CD4-positive, alpha-beta T cell (primary cell): ENCODE results near the gene RAD51B. TPM values are rescaled to one million over a fixed set of nuclear protein-coding genes. Genes with fewer than 3 reads are reported as not detected.

Source experiments
- ATAC-seq: fragments of 200-7000 bp; cut with Tn5 transposase; one replicate; pipeline ENCODE4 v1.10.0; 2022; ENCODE audit warnings: mild to moderate bottlenecking; ENCODE audit not compliant: poor library complexity
- CTCF ChIA-PET: fragments of 350-600 bp; sonication (Branson Sonifier 250); formaldehyde crosslinking; loops from one replicate; lab custom pipeline; 2021; ENCODE audit warnings: antibody characterized with exemption, inconsistent platforms; lab: Charles Lee
- POLR2A ChIA-PET: fragments of 350-600 bp; sonication (Branson Sonifier 250); formaldehyde crosslinking; loops from one replicate; lab custom pipeline; 2021; ENCODE audit warnings: antibody characterized with exemption, inconsistent platforms; lab: Charles Lee
- DNase-seq, 14 experiments: peaks; one replicate each; pipeline ENCODE4 v3.0.0-alpha.2; 2013 to 2020; ENCODE audit warnings: mixed read lengths in 2 of 14
- H3K27ac ChIP-seq, 2 donors: one replicate each; pipeline versions ENCODE4 v1.5.1 to v1.7.0; 2013; ENCODE audit warnings: low read length in 2 of 2, low read depth in 1 of 2, mild to moderate bottlenecking in 1 of 2
- H3K27me3 ChIP-seq, 2 experiments: 1 replicate in 1 of 2; 2 replicates in 1 of 2; pipeline versions ENCODE4 v1.6.1 to v1.7.0; 2013; ENCODE audit warnings: low read length in 2 of 2, control low read depth in 1 of 2, mild to moderate bottlenecking in 1 of 2, moderate library complexity in 1 of 2; ENCODE audit not compliant: insufficient read depth in 2 of 2, control insufficient read depth in 1 of 2
- H3K36me3 ChIP-seq: one replicate; pipeline ENCODE4 v1.6.1; 2013; ENCODE audit warnings: low read length, control low read depth; ENCODE audit not compliant: insufficient read depth
- H3K4me1 ChIP-seq: one replicate; pipeline ENCODE4 v1.6.1; 2013; ENCODE audit warnings: low read length, control low read depth; ENCODE audit not compliant: insufficient read depth
- H3K4me3 ChIP-seq: one replicate; pipeline ENCODE4 v1.5.1; 2013; ENCODE audit warnings: mild to moderate bottlenecking, low read length, moderate library complexity
- H3K9me3 ChIP-seq, 2 experiments: 1 replicate in 1 of 2; 2 replicates in 1 of 2; pipeline versions ENCODE4 v1.6.1 to v1.7.0; 2013; ENCODE audit warnings: low read length in 2 of 2, mild to moderate bottlenecking in 2 of 2, control low read depth in 1 of 2, moderate library complexity in 1 of 2; ENCODE audit not compliant: control insufficient read depth in 1 of 2, insufficient read depth in 1 of 2
- H3K27ac Mint-ChIP-seq: one replicate; pipeline ENCODE4 v1.8.0; 2020; ENCODE audit warnings: mixed read lengths
- H3K27me3 Mint-ChIP-seq: one replicate; pipeline ENCODE4 v1.8.0; 2021; ENCODE audit warnings: mixed read lengths
- H3K36me3 Mint-ChIP-seq: one replicate; pipeline ENCODE4 v1.8.0; 2021; ENCODE audit warnings: low read depth, mixed read lengths
- H3K4me1 Mint-ChIP-seq: one replicate; pipeline ENCODE4 v1.8.0; 2021; ENCODE audit warnings: low read depth, mixed read lengths
- H3K4me3 Mint-ChIP-seq: one replicate; pipeline ENCODE4 v1.8.0; 2020; ENCODE audit warnings: mild to moderate bottlenecking, mixed read lengths
- H3K9me3 Mint-ChIP-seq: one replicate; pipeline ENCODE4 v1.8.0; 2020; ENCODE audit warnings: mixed read lengths
- CTCF ChIP-seq: fragments of 200-600 bp; IDR thresholded peaks from one replicate; pipeline ENCODE4 v1.8.0; 2022; ENCODE audit warnings: antibody characterized with exemption, mild to moderate bottlenecking
- intact Hi-C, 2 experiments: fragments of 100-400 bp; cut with DNase I in 1 of 2; cut with micrococcal nuclease in 1 of 2; formaldehyde crosslinking; loops; one replicate each; pipeline versions ENCODE4 v1.15.1 to v1.9.0; 2023 to 2025; cut with DNase I, micrococcal nuclease
- total RNA-seq, 174 experiments: library from RNA in 2 of 174; stranded (reverse) in 2 of 174; gene quantifications; one replicate each; pipeline ENCODE4 v1.2.3 and lab custom pipeline; 2021 to 2026

The RAD51B gene
- total RNA-seq, 2 experiments from 2014 or later, result 18.4 to 20.0 TPM

DNA sequence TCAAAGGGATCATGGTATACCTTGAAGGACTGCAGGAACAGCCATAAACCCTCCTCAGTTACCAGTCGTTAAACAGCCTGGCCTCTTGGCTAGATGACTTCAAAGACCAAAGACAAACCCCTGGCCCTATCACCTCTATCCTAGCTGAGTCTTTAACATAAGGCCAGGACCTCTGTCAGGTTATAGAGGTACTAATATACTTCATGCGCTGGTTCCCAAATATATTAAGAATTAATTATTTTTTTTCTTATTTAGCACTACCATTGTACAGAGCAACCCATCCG lies 459.8 kb downstream of the RAD51B start:
- CTCF ChIA-PET, result no interaction called here
- no peak overlapping the region for H3K4me3 Mint-ChIP-seq
- no peak for ATAC-seq

DNA sequence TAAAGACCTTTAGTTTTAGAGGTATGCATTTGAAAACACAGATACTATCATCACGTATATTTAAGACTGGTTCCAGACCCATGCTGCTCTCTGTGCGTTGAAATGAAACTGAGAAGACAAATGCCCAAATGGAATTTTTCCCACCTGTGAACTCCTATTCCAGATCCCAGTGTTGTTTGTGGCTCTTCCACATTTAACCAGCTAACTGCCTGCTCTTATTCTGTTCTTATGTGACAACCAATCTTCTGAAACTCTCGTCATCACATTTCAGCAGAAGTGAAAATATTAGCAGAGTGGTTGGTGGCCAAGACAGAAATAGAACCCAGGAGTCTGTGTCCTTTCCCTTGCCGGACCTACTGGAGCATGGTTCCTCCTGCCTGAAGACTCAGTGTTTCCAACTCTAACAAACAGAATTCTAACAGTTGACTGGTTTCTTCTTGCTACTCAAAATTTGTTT lies 460.2 kb downstream of the RAD51B start:
- Mint-ChIP-seq H3K27ac (peak overlapping the region; percentile 99), H3K4me3 (no peak overlapping the region), H3K9me3 (no peaks in the 10 kb centered on the region), H3K4me1 (peaks cover 76% of the 10 kb centered on the region), H3K27me3 (no peaks in the 10 kb centered on the region), H3K36me3 (no peaks in the 10 kb centered on the region)
- Histone ChIP-seq H3K27ac (no peak overlapping the region), H3K9me3 (no peaks in the 10 kb centered on the region), H3K27me3 (no peaks in the 10 kb centered on the region), H3K36me3 (no peaks in the 10 kb centered on the region), H3K4me1 (peaks cover 50% of the 10 kb centered on the region), H3K4me3 (no peak overlapping the region)
- CTCF ChIA-PET, result no interaction called here
- DNase-seq (no peak), ATAC-seq (no peak)
- no peak for TF ChIP-seq CTCF
- POLR2A ChIA-PET, result interaction anchor here (1.1 kb wide), 1 partner anchor 9 kb away, joined by 4 read pairs; no protein-coding TSS in a partner anchor
- intact Hi-C loops, result loop anchor here in 1 of 2 experiments (5.0 to 10.0 kb wide), 3 partner anchors 33 to 505 kb away; no protein-coding TSS in a partner anchor

More for the DNA sequence above, 459.8 kb downstream of the RAD51B start:
- Histone ChIP-seq H3K27me3 (no peaks in the 10 kb centered on the region), H3K36me3 (no peaks in the 10 kb centered on the region), H3K4me3 (no peak overlapping the region), H3K27ac (no peak overlapping the region), H3K9me3 (no peaks in the 10 kb centered on the region), H3K4me1 (peaks cover 46% of the 10 kb centered on the region)
- Mint-ChIP-seq H3K27me3 (no peaks in the 10 kb centered on the region), H3K27ac (no peak overlapping the region), H3K9me3 (no peaks in the 10 kb centered on the region), H3K4me1 (peaks cover 76% of the 10 kb centered on the region), H3K36me3 (no peaks in the 10 kb centered on the region)
- POLR2A ChIA-PET, result interaction anchor here (1.0 to 1.1 kb wide), 2 partner anchors 9 to 12 kb away, joined by 3 to 4 read pairs; no protein-coding TSS in a partner anchor
- intact Hi-C loops, result no loop called here
- no peak for TF ChIP-seq CTCF
- DNase-seq, result no peak

DNA sequence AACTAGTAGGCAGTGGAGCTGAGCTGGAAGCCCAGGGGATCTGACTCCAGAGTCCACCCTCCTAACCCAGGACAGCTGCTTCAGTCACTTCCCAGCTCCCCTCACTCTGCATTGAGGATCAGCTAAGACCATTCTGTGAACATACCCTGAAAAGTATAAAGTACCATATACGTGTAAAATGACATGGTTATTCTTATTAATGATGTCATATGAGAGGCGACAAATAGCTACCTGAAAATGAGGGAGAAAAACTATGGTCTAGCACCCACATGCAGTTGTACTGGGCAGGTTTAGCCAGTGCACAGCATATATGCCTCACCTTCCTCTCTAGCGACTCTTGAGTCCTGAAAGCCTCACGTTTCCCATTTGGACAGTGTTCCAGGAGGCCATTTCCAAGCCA lies 461.9 kb downstream of the RAD51B start:
- Histone ChIP-seq H3K36me3 (no peaks in the 10 kb centered on the region), H3K9me3 (no peaks in the 10 kb centered on the region), H3K4me3 (no peak overlapping the region), H3K27me3 (no peaks in the 10 kb centered on the region), H3K4me1 (peaks cover 57% of the 10 kb centered on the region), H3K27ac (peak overlapping the region in 1 of 2 donors; percentile 88)
- no peaks in the 10 kb centered on the region for H3K36me3 Mint-ChIP-seq
- H3K27me3 Mint-ChIP-seq, result no peaks in the 10 kb centered on the region
- no peak for TF ChIP-seq CTCF
- no peak overlapping the region for H3K4me3 Mint-ChIP-seq
- DNase-seq, result no peak
- peaks cover 76% of the 10 kb centered on the region for H3K4me1 Mint-ChIP-seq
- no peak for ATAC-seq
- peak overlapping the region; percentile 99 for H3K27ac Mint-ChIP-seq
- H3K9me3 Mint-ChIP-seq, result no peaks in the 10 kb centered on the region
- intact Hi-C loops, result loop anchor here in 1 of 2 experiments (5.0 to 10.0 kb wide), 3 partner anchors 34 to 503 kb away; no protein-coding TSS in a partner anchor
- ChIA-PET POLR2A (interaction anchor here (0.8 to 1.4 kb wide), 3 partner anchors 33 to 508 kb away, joined by 3 to 4 read pairs (median 4); no protein-coding TSS in a partner anchor), CTCF (no interaction called here)
